ENCODE measurements around the gene ZNF33B. TPM values are rescaled to one million over a fixed set of nuclear protein-coding genes. Genes with fewer than 3 reads are reported as not detected.
A peak's percentile ranks its signal among the peaks of the same experiment; 100 is the strongest.
"Not testable (repeated sequence)": the region's sequence is repeated elsewhere in the genome, so short reads cannot be mapped to it uniquely, and the experiment has no call there.

The ZNF33B gene
- 16.3 TPM for total RNA-seq
- long read RNA-seq, full-length matches to known transcripts, result 8 of 31 reads
- long read RNA-seq, partial matches to known transcripts, result 6 of 31 reads
- long read RNA-seq, other reads (novel, unspliced or antisense), result 17 of 31 reads

DNA sequence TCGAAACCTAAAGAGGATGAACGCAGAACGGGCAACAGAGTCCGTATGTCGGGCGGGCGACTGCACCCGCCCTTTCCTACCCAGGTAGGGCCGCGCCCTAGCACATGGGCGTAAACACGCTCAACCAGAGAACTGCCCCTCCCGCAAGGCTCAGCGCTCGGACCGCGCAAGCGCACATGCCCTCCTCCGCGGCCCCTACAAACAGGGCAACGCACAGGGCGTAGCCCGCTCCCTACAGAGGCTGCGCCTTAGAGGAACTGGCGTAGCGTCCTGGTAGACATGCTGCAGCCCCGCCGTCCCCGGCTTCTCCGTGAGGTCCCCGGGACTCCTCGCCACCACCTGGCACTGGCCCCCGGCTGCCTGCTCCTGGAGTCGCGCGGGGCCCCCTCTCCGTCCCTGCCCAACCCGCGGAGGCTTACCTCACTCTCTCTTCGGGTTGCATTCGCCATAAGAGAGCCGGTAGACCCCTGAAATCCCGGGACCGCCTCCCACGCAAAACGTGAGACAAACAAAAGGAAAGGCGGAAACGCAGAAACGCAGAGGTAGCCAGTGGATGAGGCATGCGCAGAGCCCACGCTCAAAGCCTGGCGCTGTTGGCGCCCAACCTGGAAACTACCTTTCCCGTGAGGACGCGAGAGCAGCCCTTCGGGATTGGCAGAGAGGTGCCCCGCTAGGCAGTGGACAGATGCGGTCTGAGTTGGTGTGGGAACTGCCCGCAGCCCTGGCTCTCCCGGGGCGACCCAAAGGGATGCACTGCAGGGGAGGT, at the start of gene ZNF33B:
ZNF33B (minus strand) TSS at position 516 of the 766 bp plus-strand sequence. CDS start 1,642 bp downstream, outside the sequence.
- Histone ChIP-seq H3K4me3 (peak within 1 kb of the TSS; percentile 90), H3K36me3 (peaks cover 5% of the 10 kb centered on the region), H3K4me1 (peaks cover 17% of the 10 kb centered on the region), H3K9me3 (replicated peaks) (no peaks in the 10 kb centered on the region), H3K27ac (replicated peaks) (peak within 1 kb of the TSS; percentile 98), H3K27me3 (ENCODE audit: low read depth) (no peaks in the 10 kb centered on the region)
- TF ChIP-seq, protein P1, sequence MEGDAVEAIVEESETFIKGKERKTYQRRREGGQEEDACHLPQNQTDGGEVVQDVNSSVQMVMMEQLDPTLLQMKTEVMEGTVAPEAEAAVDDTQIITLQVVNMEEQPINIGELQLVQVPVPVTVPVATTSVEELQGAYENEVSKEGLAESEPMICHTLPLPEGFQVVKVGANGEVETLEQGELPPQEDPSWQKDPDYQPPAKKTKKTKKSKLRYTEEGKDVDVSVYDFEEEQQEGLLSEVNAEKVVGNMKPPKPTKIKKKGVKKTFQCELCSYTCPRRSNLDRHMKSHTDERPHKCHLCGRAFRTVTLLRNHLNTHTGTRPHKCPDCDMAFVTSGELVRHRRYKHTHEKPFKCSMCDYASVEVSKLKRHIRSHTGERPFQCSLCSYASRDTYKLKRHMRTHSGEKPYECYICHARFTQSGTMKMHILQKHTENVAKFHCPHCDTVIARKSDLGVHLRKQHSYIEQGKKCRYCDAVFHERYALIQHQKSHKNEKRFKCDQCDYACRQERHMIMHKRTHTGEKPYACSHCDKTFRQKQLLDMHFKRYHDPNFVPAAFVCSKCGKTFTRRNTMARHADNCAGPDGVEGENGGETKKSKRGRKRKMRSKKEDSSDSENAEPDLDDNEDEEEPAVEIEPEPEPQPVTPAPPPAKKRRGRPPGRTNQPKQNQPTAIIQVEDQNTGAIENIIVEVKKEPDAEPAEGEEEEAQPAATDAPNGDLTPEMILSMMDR (IDR thresholded peaks at IDR 0.05; ENCODE audit: borderline replicate concordance), result no peak
- DNase-seq, result peak; percentile 91
- intact Hi-C loops (cut with micrococcal nuclease), result no loop called here

DNA sequence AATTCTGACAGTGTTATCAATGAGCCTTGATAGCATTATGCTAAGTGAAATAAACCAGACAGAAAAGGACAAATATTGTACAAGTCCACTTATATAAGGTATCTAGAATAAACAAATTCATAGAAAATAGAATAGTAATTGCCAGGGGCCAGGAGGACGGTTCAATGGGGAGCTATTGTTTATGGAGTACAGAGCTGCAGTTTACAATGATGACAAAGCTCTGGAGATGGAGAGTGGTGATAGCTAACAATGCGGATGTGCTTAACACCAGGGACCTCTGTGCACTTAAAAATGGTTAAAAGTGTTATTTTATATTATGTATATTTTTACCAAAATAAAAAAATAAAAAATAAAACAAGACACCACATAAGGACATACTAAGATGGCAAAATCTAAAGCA, 46.1 kb upstream of the ZNF33B start:
- TF ChIP-seq, protein P1 (IDR thresholded peaks at IDR 0.05; ENCODE audit: borderline replicate concordance), result no peak
- H3K4me1 ChIP-seq, result no peaks in the 10 kb centered on the region
- peaks cover 14% of the 10 kb centered on the region for H3K27me3 ChIP-seq (ENCODE audit: low read depth)
- no peak for DNase-seq
- H3K27ac ChIP-seq (replicated peaks), result no peak overlapping the region
- no peak overlapping the region for H3K4me3 ChIP-seq
- no peaks in the 10 kb centered on the region for H3K9me3 ChIP-seq (replicated peaks)
- no peaks in the 10 kb centered on the region for H3K36me3 ChIP-seq
- intact Hi-C loops (cut with micrococcal nuclease), result no loop called here

DNA sequence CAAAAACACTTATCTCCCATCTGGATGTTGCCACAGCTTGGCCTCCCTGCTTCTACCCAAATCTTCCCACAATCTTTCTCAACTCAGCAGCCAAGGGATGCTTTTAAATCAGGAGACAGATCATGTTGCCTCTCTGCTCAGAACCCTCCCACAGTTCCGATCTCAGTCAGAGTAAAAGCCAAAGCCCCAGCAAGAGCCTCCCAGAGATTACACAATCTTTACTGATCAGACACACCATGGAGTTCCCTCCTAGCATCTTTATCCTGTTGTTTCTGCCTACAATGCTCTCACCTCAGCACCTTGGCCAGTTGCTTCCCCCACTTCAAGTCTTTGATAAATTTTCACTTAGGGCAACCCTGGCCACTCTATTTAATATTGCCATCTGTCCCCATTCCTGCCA, 41.9 kb upstream of the ZNF33B start:
- no peak overlapping the region for H3K27ac ChIP-seq (replicated peaks)
- H3K27me3 ChIP-seq (ENCODE audit: low read depth), result peaks cover 23% of the 10 kb centered on the region
- no peak overlapping the region for H3K4me3 ChIP-seq
- H3K9me3 ChIP-seq (replicated peaks), result no peaks in the 10 kb centered on the region
- TF ChIP-seq, protein P1 (IDR thresholded peaks at IDR 0.05; ENCODE audit: borderline replicate concordance), result no peak
- intact Hi-C loops (cut with micrococcal nuclease), result no loop called here
- no peaks in the 10 kb centered on the region for H3K4me1 ChIP-seq
- no peaks in the 10 kb centered on the region for H3K36me3 ChIP-seq
- no peak for DNase-seq

DNA sequence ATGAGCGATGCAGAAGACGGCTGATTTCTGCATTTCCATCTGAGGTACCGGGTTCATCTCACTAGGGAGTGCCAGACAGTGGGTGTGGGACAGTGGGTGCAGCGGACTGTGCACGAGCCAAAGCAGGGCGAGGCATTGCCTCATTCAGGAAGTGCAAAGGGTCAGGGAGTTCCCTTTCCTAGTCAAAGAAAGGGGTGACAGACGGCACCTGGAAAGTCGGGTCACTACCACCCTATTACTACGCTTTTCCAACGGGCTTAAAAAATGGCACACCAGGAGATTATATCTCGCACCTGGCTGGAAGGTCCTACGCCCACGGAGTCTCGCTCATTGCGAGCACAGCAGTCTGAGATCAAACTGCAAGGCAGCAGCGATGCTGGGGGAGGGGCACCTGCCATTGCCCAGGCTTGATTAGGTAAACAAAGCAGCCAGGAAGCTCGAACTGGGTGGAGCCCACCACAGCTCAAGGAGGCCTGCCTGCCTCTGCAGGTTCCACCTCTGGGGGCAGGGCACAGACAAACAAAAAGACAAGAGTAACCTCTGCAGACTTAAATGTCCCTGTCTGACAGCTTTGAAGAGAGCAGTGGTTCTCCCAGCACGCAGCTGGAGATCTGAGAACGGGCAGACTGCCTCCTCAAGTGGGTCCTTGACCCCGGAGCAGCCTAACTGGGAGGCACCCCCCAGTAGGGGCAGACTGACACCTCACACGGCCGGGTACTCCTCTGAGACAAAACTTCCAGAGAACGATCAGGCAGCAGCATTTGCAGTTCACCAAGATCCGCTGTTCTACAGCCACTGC, 27.0 kb upstream of the ZNF33B start:
- DNase-seq; H3K36me3 ChIP-seq; intact Hi-C loops (cut with micrococcal nuclease); H3K4me1 ChIP-seq; H3K4me3 ChIP-seq; H3K27ac ChIP-seq (replicated peaks); H3K9me3 ChIP-seq (replicated peaks): not testable (repeated sequence)
- peaks cover 10% of the 10 kb centered on the region for H3K27me3 ChIP-seq (ENCODE audit: low read depth)

DNA sequence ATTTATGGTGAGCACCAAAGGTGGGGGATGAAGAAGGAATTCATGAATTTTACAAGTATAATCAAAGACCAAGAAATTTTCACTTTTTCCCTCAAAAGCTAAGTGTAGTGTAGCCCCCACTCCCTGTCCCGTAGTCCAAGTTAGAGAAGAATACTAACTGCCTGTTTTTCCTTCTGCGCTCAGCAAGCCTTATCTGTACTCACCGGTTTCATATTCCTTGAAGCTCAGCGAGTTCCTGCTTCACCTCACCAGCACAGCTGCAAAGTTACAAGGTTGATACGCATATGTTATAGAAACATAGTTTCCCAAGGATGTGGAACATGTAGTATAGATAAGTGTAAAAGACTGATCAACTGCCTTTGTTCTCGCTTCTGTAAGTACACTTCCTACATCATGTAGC, 16.0 kb upstream of the ZNF33B start:
- H3K4me1 ChIP-seq, result no peaks in the 10 kb centered on the region
- intact Hi-C loops (cut with micrococcal nuclease), result no loop called here
- no peak overlapping the region for H3K27ac ChIP-seq (replicated peaks)
- peaks cover 39% of the 10 kb centered on the region for H3K27me3 ChIP-seq (ENCODE audit: low read depth)
- H3K36me3 ChIP-seq, result no peaks in the 10 kb centered on the region
- H3K4me3 ChIP-seq, result no peak overlapping the region
- DNase-seq, result no peak
- no peaks in the 10 kb centered on the region for H3K9me3 ChIP-seq (replicated peaks)
- TF ChIP-seq, protein P1 (IDR thresholded peaks at IDR 0.05; ENCODE audit: borderline replicate concordance), result no peak

Data from left ventricle myocardium inferior (tissue), 1 donor.